Thyroid gland (tissue), 4 donors: ENCODE data around the gene GIMAP5.

Source experiments
- CTCF ChIP-seq, 6 experiments: fragments of 200-600 bp in 3 of 6; fragments of 450-650 bp in 3 of 6; sonication (generic) in 3 of 6; IDR thresholded peaks; one replicate each; pipeline ENCODE4 v1.5.1; 2016 to 2019; ENCODE audit warnings: antibody characterized with exemption in 6 of 6, mild to moderate bottlenecking in 2 of 6, inconsistent platforms in 1 of 6, moderate library complexity in 1 of 6
- POLR2A ChIP-seq, 2 donors: fragments of 450-650 bp; IDR thresholded peaks; one replicate each; pipeline ENCODE4 v1.6.1; 2017; ENCODE audit warnings: antibody characterized with exemption in 2 of 2, mild to moderate bottlenecking in 2 of 2, moderate library complexity in 1 of 2

- TF ChIP-seq CTCF (IDR thresholded peaks at IDR 0.05) (no peak), POLR2A (IDR thresholded peaks at IDR 0.05) (no peak)
Measured at GRCh38 chr7:150732786-150733481, 4.3 kb upstream of the GIMAP5 start.
